Left renal cortex interstitium (tissue), 4 donors: Measurements from ENCODE around the gene COL11A2. TPM values are rescaled to one million over a fixed set of nuclear protein-coding genes. Genes with fewer than 3 reads are reported as not detected.
A peak's percentile ranks its signal among the peaks of the same experiment; 100 is the strongest.
"Not testable (repeated sequence)": the region's sequence is repeated elsewhere in the genome, so short reads cannot be mapped to it uniquely, and the experiment has no call there.

Experiments
- DNase-seq, 4 donors: peaks; one replicate each; pipeline ENCODE4 v3.0.0-alpha.2; 2013; ENCODE audit warnings: low read depth in 4 of 4, low spot score in 2 of 4, missing footprints in 1 of 4
- polyA plus RNA-seq, 4 donors: library from polyadenylated mRNA; unstranded; fragments of 120-200 nt; gene quantifications; one replicate each; pipeline ENCODE4 v1.2.1, GENCODE V29; 2013; ENCODE audit not compliant: insufficient read length in 4 of 4

Gene COL11A2
- 1 to 10 TPM; 4.1 to 6.6 (median 5.6) TPM for polyA plus RNA-seq

DNA sequence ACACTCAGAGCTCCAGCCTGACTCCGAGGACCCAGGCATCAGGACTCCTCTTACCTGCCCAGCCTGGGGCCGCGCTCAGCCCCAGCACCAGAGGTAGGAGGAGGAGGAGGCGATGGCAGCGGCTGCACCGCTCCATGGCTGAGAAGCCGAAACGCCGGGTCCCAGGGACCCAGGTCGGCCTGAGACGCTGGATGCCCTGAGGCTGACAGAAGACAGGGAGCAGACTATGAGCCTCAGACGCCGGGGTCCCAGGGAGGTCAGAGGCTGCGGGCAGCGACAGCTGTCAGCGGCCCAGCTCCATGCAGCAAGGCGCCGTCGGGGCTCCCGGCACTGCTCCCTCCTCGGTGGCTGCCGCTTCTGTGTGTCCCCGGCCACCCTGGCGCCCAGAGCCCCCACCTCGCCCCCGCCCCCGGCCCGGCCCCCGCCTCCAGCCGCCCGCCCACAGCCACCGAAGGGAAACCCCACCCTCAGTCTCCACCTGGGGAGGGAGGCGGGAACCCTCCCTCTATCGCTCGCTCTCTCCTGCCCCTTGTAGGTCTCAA is at the start of gene COL11A2:
TSS of gene COL11A2 (minus strand) at position 363 of the 542 bp plus-strand sequence. CDS start at position 136, 227 bp downstream.
- DNase-seq: no peak

DNA sequence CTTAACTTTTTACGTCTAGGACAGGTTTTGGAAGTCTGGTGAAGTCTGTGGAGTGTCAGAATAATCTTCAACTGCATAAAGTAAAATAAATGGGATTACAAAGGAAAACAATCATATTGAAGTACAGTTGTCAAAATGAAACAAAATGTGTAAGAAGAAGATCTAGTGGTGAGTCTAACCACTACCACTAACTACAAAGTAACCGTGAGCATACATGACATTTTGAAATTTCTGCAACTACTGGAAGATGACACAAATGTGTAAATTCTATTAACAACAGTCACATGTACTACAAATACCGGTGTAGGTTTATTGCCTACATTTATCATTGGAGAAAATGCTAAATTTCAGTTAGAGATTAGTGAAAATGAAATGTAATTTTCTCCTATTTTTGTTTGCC is 49.7 kb upstream of the COL11A2 start:
- no peak for DNase-seq

DNA sequence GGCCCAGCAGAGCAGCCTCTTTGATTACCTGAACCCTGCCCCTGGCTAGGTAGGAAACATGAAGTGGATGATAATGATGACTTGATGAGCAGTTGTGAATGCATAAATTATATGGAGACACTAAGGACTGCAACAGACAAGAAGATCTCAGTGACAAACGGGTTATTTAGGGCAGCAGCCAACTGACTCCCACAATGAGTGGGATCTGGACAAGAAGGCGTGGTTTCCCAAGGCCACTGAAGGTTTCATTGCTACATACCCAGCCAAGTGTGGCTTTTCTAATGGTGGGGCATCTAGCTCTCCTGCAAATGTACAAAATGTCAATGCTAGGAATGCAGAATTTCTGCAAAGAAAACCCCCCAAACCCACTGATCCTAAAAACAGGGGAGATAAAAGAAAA is 45.5 kb upstream of the COL11A2 start:
- no peak for DNase-seq

DNA sequence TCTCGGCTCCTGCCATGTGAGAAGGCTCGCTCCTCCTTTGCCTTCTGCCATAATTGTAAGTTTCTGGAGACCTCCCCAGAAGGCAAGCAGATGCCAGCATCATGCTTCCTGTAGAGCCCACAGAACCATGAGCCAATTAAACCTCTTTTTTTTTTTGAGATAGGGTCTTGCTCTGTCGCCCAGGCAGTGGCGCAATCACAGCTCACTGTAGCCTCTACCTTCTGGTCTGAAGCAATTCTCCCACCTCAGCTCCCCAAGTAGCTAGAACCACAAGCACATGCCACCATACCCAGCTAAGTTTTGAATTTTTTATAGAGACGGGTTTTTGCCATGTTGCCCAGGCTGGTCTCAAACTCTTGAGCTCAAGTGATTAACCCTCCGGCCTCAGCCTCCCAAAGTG is 44.6 kb upstream of the COL11A2 start:
- DNase-seq: no peak

DNA sequence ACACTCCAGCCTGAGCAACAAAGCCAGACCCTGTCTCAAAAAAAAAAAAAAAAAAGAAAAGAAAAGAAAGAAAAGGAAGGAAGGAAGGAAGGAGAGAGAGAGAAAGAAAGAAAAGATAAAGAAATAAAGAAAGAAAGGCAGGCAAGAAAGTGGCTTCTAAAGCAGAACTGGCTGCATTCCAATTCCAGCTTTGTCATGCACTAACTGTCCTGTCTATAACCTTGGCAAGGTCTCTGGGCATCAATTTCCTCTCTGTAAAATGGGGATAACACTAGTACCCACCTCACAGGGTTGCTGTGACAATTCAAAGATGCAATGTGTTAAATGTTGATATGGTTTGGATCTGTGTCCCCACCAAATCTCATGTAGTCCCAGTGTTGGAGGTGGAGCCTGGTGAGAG is 44.1 kb upstream of the COL11A2 start:
- no peak for DNase-seq

DNA sequence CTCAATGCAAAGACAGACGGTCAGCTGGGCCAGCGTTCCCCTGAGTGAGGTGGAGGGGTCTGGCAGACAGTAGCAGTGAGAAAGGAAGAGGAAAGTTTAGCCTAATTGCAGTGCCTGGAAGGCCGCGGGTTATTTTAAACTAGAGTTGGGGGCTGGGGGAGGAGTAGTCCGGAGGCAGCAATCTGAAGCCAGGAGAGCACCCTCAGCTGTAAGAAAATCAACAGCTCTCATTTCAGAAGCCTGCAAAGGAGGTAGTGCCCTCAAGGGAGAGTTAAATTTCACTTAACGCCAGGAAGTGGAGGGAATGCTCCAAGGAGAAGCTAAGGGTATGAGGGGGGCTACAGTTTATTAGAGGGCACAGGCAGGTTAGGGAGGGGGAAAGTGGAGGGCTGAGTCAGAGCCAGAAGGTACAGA is 43.0 kb upstream of the COL11A2 start:
- peak in 1 of 4 donors; percentile 37 for DNase-seq

DNA sequence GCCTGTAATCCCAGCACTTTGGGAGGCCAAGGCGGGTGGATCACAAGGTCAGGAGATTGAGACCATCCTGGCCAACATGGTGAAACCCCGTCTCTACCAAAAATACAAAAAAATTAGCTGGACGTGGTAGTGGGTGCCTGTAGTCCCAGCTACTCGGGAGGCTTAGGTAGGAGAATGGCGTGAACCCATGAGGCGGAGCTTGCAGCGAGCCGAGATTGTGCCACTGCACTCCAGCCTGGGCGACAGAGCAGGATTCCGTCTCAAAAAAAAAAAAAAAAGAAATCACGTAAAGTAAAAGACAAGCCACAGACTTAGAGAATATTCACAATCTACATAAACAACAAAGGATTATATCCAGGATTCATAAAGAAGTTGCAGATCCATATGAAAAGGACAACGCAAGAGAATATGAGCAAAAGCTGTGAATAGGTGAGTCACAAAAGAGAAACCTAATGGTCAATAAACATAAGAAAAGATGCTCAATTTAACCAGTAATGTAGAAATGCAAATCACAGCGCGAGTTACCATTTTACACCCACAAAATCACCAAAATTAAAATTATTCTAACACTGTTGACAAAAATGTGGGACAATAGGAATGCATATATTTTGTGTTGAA is 34.3 kb upstream of the COL11A2 start:
- not testable (repeated sequence) for DNase-seq

DNA sequence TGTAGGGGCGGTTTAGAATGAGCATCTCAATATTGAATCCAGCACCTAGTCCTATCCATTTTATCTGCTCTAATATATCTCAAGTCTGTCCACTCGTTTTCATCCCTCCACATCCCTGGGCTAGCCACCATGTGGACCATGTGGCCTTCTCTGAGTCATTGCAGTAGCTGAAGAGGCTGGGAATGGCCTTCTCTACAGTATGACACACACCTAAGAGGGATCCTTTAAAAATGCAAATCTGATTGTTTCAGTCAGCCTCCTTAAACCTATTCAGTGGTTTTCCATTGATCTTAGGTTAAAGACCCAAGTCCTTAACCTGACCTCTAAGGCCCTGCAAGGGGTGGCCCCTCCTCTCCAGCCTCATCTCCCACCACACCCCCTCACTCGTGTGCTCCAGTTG is 25.4 kb upstream of the COL11A2 start:
- DNase-seq: no peak

DNA sequence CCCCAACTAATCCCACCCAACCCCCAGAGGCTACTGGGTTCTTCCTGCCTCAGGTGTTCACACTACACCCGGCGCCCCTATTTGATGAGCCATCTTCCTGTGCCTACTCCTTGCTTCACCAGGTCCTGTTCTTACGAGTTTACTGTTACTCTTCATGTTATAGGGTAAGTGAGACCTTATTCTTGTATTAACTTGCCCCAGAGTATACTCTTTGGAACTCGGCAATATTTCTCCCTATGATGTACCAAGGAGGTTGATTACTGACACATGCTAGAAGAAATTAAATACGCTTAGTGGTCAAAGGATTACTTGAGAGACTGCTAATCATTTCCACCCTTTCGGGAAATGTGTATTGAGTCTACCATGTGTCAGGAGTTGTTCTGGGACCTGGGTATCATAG is 25.0 kb upstream of the COL11A2 start:
- DNase-seq: no peak

DNA sequence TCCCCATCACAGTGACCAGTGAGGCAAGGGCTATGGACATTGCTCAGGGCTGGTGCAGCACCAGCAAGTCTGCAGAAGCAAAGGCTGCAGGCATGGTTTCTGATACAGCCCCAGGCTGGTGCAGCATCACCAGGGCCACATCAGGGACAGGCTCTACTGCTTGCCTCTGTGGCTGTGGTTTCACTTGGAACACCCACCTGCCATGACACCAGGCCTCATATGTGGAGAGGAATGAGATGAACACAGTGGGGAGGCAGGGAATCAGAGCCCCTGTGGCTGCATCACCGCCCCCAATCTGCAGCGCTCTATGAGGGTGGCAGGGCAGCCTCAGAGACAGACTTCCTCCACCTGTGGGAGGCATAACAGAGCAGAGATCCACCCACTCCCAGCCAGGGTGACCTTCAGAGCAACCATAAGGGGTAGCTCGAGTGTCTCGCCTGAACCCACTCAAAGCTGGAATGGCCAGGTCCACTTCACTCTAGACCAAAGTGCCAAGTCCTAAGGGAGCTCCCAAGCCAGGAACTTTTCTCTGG is 23.9 kb upstream of the COL11A2 start:
- no peak for DNase-seq

DNA sequence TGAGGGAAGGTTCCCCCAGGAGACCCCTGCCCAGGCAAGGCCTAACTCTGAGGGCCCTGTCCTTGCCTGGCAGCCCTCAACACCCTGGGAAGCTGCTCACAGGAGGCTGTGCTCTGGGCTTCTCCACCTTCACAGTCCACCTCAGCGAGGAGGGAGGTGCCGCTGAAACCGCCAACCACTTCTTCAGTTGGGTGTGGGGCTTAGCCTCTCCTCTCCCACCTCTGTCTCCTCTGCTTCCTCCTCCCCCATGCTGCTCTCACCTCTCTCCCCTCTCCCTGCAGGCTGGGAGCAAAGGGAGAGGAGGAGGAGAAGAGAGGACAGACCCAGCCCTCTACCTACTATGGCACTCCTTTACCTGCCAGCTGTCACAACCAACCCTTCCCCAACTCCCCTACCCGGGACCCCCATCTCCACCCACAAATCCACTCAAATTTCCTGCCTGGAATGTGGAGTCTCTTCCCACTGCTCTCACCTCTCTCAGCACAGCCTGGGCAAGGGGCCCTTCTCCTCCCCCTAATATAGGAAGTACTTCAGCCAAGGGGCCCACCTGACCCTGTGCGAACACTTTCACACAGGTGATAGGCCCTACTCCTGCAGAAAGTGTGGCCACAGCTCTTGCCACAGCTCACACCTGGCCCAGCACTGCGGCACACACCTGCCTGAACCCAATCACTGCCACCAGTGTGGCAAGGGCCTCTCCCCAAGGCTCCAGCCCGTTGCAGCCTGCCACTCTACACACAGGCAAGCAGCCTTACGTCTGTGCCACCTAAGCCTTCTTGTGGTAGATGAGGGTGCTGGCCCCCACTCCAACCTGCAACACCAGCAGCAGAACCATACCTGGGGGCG is 23.2 kb upstream of the COL11A2 start:
- DNase-seq: no peak

DNA sequence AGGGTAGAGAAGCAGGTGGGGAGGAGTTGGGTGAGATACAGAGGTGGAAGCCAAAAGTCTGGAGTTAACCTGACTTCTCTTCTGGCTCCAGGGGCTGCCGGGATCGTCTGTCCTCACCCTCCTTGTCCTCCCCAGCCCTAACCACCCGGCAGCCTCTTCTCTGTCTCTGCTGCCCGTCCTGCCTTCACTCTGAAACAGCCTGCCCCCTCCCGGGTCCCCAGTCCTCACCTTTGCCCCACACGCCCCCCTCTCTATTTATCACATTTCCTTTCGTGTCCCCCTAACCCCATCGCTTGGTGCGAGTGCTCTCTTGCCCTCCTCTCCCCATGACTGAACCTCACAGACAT is 21.7 kb upstream of the COL11A2 start:
- no peak for DNase-seq

DNA sequence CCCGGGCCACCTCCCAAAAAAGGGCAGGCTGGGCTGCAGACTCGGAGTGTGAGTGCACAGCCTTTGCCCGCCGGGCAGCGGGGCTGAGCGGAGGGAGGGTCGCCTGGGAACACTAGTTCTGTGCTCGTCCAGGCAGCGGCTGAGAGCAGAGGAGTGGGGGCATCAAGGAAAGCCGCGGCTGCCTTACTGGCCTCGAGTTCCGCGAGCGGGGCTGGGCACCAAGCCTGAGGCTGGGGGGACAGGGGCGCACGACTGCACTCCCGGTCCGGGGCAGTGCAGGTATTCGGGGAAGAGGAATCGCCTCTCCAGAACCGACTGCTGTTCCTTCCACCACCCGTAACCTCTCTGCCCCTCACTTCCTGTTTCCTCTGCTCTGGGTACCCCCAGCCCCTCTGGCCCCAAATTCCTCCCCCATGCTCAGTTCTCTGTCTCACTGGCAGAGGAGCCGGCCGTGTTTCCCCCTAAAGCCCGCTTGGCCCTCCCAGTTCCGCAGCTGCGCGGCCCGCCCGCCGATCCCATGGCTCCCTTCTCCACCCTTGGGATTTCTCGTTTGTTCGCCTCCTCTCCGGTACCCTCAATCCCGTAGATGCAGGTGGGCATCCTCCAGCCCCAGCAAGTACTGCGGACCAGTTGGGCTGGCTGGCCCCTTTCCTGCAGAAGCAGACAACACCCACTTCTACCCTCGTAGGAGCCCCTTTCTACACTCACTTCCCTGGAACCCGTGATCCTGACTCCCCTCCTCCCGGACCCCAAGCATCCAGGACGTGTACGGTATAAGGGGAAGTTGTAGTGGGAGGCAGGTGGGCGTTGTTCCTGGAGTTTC is 21.1 kb upstream of the COL11A2 start:
- DNase-seq: no peak

DNA sequence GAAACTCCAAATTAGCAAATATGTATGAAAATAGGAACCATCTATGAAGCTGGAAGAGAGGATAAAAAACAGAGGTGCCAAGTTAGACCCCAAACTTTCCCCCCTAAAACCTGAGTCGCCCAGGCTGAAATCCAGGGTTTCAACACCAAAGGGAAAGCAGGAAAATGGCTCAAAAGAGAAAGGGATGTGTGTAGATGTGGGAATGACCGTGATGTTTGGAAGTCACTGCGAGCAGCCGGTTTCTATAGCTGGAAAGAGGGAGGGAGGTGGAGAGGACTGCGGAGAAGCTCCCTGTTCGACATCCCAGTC is 20.5 kb upstream of the COL11A2 start:
- DNase-seq: no peak

DNA sequence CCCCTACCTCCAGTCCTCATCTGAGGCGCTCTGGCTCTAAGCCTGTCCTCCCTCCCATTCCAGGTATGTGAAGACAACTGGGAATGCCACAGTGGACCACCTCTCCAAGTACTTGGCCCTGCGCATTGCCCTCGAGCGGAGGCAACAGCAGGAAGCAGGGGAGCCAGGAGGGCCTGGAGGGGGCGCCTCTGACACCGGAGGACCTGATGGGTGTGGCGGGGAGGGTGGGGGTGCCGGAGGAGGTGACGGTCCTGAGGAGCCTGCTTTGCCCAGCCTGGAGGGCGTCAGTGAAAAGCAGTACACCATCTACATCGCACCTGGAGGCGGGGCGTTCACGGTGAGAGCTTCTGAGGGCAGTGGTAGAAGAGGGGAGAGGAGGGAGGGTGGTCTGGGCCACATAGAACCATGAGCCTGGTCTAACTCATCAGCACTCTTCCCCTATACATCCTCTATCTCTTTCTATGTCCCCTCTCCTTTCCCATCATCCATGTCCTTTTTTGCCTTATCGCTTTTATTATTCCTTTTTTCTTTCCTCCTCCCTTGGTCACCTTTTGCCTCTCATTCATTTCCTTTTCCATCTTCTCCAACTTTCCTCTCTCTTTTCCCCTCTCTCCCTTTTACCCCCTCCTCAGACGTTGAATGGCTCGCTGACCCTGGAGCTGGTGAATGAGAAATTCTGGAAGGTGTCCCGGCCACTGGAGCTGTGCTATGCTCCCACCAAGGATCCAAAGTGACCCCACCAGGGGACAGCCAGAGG is 19.6 kb upstream of the COL11A2 start:
- DNase-seq: no peak

DNA sequence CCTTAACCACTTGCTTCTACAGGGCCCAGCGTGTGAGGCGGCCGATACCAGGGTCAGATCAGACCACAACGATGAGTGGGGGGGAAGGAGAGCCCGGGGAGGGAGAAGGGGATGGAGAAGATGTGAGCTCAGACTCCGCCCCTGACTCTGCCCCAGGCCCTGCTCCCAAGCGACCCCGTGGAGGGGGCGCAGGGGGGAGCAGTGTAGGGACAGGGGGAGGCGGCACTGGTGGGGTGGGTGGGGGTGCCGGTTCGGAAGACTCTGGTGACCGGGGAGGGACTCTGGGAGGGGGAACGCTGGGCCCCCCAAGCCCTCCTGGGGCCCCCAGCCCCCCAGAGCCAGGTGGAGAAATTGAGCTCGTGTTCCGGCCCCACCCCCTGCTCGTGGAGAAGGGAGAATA is 18.9 kb upstream of the COL11A2 start:
- no peak for DNase-seq

DNA sequence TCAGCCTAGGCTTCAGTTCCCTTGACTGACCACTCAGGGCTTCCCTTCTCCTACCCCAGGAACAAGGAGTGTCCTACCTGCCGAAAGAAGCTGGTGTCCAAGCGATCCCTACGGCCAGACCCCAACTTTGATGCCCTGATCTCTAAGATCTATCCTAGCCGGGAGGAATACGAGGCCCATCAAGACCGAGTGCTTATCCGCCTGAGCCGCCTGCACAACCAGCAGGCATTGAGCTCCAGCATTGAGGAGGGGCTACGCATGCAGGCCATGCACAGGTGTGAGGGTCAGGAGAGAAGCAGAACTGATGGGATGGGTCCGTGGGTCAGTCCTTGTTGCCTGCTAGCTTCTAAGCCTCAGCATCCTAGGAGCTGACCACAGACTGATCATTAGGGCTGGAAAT is 17.6 kb upstream of the COL11A2 start:
- no peak for DNase-seq

DNA sequence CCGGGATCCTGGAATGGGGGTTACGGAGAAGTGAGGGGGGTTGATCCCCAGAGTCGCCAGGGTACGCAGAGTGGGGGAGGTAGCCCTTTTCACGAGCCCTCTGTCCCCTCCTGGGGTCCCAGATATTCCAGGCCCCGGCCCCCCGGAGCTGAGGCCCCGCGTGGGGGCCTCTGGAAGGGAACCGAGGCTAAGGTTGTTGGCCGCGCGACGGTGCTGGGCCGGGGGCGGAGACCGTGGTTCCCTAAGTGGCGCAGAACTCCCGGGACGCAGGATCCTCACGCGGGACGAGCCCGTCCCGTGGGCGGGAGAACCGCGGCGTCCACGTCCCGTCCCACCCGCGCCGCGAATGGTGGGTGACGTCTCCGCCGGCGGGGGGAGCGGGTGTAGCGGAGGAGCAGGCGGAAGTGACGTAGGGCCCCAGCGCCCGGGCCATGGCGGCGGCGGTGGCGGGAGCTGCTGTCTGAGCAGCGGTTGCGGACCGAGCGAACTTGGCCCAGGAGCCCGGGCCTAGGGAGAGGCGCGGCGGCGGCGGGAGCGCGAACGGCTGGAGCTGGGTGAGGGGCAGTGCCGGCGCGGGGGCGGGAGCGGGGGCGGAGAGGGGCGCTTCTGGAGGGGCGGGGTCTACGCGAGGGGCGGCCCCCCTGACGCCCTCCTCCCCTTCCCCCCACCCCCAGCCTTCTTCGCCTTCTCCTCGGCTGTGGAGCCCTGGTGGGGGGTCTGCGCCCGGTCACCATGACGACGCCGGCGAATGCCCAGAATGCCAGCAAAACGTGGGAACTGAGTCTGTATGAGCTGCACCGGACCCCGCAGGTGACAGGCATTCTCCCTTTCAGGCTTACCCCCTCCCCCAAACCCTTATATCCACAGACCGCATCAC is 16.1 kb upstream of the COL11A2 start, which contains the start of gene RING1:
TSS of gene RING1 (plus strand) at position 410 of the 877 bp plus-strand sequence. CDS start at position 733, 323 bp downstream.
- peak in 2 of 4 donors; percentile 61 to 70 for DNase-seq

DNA sequence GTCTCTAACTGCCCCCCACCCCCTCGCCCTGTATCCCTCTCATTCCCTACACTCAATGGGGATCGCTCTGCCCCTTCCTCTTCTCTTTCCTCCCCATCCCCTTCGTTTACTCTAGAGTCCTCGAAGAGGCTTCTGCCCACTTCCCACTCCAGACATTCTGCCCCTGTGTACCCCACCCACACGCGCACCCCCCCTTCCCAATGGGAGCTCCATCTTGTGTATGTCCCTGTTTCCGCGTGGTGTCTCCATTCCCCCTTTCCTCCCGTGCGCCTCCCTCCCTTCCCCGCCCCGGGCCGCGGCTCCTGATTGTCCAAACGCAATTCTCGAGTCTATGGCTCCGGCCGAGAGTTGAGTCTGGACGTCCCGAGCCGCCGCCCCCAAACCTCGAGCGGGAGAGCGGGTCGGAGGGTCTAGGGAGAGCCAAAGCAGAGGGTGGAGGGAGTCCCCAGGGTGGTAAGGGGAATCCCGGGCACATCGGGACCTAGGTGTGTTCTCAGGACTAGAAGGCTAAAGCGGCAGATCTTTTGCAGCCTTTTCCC is 15.4 kb upstream of the COL11A2 start:
- DNase-seq: peak in 1 of 4 donors; percentile 45
